Measurements from ENCODE around the gene PLA2G4B. TPM values are rescaled to one million over a fixed set of nuclear protein-coding genes. Genes with fewer than 3 reads are reported as not detected.
A peak's percentile ranks its signal among the peaks of the same experiment; 100 is the strongest.

Gene PLA2G4B, protein sequence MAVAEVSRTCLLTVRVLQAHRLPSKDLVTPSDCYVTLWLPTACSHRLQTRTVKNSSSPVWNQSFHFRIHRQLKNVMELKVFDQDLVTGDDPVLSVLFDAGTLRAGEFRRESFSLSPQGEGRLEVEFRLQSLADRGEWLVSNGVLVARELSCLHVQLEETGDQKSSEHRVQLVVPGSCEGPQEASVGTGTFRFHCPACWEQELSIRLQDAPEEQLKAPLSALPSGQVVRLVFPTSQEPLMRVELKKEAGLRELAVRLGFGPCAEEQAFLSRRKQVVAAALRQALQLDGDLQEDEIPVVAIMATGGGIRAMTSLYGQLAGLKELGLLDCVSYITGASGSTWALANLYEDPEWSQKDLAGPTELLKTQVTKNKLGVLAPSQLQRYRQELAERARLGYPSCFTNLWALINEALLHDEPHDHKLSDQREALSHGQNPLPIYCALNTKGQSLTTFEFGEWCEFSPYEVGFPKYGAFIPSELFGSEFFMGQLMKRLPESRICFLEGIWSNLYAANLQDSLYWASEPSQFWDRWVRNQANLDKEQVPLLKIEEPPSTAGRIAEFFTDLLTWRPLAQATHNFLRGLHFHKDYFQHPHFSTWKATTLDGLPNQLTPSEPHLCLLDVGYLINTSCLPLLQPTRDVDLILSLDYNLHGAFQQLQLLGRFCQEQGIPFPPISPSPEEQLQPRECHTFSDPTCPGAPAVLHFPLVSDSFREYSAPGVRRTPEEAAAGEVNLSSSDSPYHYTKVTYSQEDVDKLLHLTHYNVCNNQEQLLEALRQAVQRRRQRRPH
- total RNA-seq (2014; rRNA removed; shearing (Covaris generic)) = 2.2 and 2.7 TPM in 2 replicates

DNA sequence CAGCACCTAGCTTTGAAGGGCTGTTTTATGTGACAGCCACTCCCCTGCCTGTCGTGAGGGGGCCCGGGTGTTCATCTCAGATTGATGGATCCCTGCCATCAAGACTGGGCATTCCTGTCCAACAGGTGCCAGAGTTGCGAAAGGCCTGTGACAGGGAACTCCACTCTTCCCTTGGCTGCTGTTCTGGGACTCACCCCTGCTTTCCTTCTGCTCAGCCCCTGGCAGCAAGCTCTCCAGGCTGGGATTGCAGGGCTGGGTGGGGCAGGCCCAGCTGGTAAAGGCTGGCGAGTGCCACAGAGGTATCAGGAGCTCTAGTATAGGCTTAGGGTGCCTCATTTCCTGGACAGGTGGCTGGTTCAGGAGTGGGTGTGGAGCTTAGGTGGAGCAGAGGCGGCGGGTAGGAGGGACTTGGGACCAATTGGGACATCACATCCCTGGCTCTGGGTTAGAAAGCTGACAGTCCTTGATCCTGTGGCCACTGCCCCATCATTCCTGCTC lies at the start of gene PLA2G4B:
PLA2G4B (plus strand) TSS at position 448 of the 498 bp plus-strand sequence. CDS start 67 bp downstream, outside the sequence.
- no peaks in the 10 kb centered on the region for H3K27me3 ChIP-seq (replicated peaks)
- H3K27ac ChIP-seq = no peak within 1 kb of the TSS
- no peaks in the 10 kb centered on the region for H3K4me1 ChIP-seq (replicated peaks)
- H3K36me3 ChIP-seq = peaks cover 3% of the 10 kb centered on the region
- no peaks in the 10 kb centered on the region for H3K9me3 ChIP-seq (replicated peaks)
- H3K4me3 ChIP-seq = no peak within 1 kb of the TSS
- no peak for DNase-seq (ENCODE audit: low read depth in 1 of 2, low spot score in 2 of 2)

DNA sequence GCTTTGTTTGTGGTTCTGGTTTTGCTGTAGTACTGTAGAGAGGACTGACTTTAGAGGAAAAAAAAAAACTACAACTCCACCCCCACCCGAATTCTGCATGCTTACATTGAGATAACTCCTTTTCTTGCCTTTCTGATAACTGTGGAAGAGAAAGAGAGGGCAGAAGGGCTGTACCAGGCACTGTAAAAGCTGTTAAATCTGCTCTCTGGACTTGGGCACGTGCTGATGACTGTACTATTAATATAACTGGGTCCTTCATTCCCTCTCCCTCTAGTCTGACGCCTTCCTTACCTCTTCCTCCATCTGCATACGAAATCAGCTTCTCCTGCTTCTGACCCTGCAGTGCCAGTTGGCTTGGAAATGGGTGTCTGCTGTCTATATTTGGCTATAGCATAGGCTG lies 49.4 kb upstream of the PLA2G4B start:
- H3K4me1 ChIP-seq (replicated peaks) = peaks cover 37% of the 10 kb centered on the region
- no peaks in the 10 kb centered on the region for H3K9me3 ChIP-seq (replicated peaks)
- no peak overlapping the region for H3K27ac ChIP-seq
- DNase-seq (ENCODE audit: low read depth in 1 of 2, low spot score in 2 of 2) = no peak
- H3K36me3 ChIP-seq = no peaks in the 10 kb centered on the region
- no peak overlapping the region for H3K4me3 ChIP-seq
- H3K27me3 ChIP-seq (replicated peaks) = no peaks in the 10 kb centered on the region

DNA sequence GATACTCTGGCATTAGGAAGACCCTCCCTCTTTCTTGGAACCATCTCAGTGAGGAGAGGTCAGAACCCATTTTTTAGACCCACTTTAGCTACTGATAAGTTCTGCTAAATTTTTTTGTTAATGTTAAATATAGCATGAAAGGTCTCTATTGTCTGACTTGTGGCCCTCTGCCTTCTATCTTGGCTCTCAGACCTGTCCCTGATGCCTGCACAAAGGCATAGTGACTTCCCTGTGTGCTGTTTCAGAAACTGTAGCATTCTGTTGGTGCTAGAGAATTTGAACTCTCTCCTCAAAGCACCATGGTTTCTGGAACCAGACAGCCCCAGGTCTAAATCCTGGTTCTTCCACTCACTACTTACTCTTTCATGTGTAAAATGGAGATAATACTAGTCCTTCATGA lies 49.0 kb upstream of the PLA2G4B start:
- H3K27ac ChIP-seq = peak overlapping the region; percentile 86; the same call in 1 of the 2 replicates
- no peaks in the 10 kb centered on the region for H3K9me3 ChIP-seq (replicated peaks)
- H3K36me3 ChIP-seq = no peaks in the 10 kb centered on the region
- no peaks in the 10 kb centered on the region for H3K27me3 ChIP-seq (replicated peaks)
- DNase-seq (ENCODE audit: low read depth in 1 of 2, low spot score in 2 of 2) = no peak
- peaks cover 39% of the 10 kb centered on the region for H3K4me1 ChIP-seq (replicated peaks)
- H3K4me3 ChIP-seq = no peak overlapping the region

- H3K27ac ChIP-seq = peak overlapping the region; percentile 86
- H3K4me3 ChIP-seq = no peak overlapping the region
- DNase-seq (ENCODE audit: low read depth in 1 of 2, low spot score in 2 of 2) = no peak
- no peaks in the 10 kb centered on the region for H3K9me3 ChIP-seq (replicated peaks)
- H3K36me3 ChIP-seq = no peaks in the 10 kb centered on the region
- H3K4me1 ChIP-seq (replicated peaks) = peaks cover 39% of the 10 kb centered on the region
- no peaks in the 10 kb centered on the region for H3K27me3 ChIP-seq (replicated peaks)
Measured at GRCh38 chr15:41790169-41790568, 48.5 kb upstream of the PLA2G4B start.

DNA sequence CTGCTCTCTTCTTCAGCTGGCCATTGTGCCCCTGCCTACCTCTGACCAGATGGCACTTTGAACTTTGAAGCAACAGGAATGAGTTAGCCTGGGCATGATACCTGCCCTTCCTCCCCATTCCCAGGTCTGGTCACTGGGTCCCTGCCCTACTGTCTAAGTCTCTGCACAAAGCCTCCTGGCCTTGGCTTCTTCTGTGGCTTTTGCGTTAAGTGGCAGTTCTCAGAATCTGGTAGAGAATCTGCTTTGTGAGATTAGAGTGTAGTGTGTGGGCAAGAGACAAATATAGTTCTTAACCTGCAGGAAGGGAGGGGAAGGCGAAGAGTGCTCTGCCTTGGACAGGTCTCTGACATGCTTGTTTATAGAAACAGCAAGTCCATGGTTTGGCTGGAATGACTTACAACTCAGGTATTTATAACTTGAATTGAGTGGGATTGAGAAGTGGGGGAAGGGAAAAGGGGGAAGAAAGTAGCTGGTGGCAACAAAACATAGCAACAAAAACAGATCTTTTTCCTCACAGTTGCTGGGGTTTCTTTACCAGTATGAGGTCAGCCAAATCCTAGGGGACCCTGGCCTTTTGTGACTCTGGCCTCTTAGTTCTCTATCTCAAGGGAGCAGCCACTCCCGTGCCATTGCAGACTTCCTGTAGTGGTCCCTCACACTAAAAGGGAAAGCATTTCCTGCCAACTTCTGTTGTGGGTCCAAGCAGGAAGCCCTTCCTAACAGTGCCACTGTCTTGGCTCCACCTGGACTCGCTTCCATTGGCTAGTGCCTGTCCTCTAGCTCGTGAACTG lies 47.7 kb upstream of the PLA2G4B start:
- Histone ChIP-seq H3K9me3 (replicated peaks) (no peaks in the 10 kb centered on the region), H3K4me1 (replicated peaks) (peaks cover 41% of the 10 kb centered on the region), H3K36me3 (no peaks in the 10 kb centered on the region), H3K4me3 (no peak overlapping the region), H3K27me3 (replicated peaks) (no peaks in the 10 kb centered on the region), H3K27ac (peak overlapping the region; percentile 86)
- DNase-seq (ENCODE audit: low read depth in 1 of 2, low spot score in 2 of 2) = peak; percentile 64 to 81

DNA sequence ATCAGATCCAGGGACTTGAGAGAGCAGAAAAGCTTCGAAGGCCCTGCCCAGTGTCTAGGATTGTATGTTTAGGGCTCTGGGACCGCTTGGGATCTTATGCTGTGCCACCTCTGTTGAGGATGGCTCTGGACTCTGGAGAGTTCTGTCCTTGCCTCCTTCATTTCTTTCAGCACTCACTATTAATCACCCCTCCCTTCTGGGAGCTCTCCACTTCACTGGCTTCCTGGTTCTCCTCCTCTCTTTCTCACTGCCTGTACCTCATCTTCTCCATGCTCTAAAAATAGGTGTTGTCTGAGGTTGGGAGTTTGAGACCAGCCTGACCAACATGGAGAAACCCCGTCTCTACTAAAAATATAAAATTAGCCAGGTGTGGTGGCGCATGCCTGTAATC lies 47.1 kb upstream of the PLA2G4B start:
- H3K27ac ChIP-seq = peak overlapping the region; percentile 86
- H3K27me3 ChIP-seq (replicated peaks) = no peaks in the 10 kb centered on the region
- no peaks in the 10 kb centered on the region for H3K9me3 ChIP-seq (replicated peaks)
- no peaks in the 10 kb centered on the region for H3K36me3 ChIP-seq
- H3K4me3 ChIP-seq = no peak overlapping the region
- peaks cover 47% of the 10 kb centered on the region for H3K4me1 ChIP-seq (replicated peaks)
- DNase-seq (ENCODE audit: low read depth in 1 of 2, low spot score in 2 of 2) = no peak

DNA sequence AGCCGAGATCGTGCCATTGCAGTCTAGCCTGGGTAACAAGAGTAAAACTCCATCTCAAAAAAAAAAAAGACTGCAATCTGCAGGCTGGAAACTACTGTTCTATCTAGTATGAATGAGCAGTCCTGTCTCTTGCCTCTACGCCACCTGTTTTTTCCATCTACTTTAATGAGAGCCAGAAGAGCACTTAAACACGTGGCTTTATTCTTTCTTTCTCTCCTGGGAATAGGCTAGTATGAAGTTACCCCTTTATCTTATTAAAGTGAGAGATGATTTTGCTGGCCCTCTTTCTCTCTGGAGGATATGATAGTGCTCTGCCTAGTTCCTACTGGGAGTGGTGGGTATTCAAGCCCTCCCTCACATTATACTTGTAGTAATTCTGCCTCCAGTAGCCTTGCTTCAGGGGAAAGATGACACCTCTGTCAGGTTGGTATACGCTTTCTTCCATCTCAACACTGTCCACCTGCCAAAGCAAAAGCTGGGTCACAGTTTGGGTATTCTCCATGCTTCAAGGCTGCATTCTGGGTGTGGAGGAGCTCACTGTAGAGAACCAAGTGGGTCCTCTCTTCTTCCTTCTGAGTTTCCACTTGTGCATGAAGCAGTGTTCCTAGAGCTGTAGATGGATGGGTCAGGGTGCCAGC lies 46.5 kb upstream of the PLA2G4B start:
- Histone ChIP-seq H3K36me3 (no peaks in the 10 kb centered on the region), H3K4me3 (no peak overlapping the region), H3K4me1 (replicated peaks) (peaks cover 53% of the 10 kb centered on the region), H3K27me3 (replicated peaks) (no peaks in the 10 kb centered on the region), H3K27ac (peak overlapping the region; percentile 86), H3K9me3 (replicated peaks) (no peaks in the 10 kb centered on the region)
- DNase-seq (ENCODE audit: low read depth in 1 of 2, low spot score in 2 of 2) = no peak

DNA sequence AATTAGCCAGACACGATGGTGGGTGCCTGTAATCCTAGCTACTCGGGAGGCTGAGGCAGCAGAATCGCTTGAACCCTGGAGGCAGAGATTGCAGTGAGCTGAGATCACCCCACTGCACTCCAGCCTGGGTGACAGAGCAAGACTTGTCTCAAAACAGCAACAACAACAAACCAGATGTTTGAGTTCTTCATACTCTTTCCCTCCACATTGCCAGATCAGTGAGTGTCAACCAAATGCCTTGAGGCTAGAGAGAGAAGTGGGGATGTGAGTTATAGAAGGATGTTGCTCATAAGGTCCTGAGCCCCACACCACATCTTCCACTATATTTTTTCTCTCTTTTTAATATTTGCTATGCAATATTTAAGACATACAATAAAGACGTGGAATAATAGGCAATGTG lies 44.6 kb upstream of the PLA2G4B start:
- no peaks in the 10 kb centered on the region for H3K36me3 ChIP-seq
- H3K4me3 ChIP-seq = no peak overlapping the region
- no peaks in the 10 kb centered on the region for H3K27me3 ChIP-seq (replicated peaks)
- H3K4me1 ChIP-seq (replicated peaks) = peaks cover 53% of the 10 kb centered on the region
- H3K9me3 ChIP-seq (replicated peaks) = no peaks in the 10 kb centered on the region
- 0 out of 2 replicates have a peak overlapping the region, but pooled peaks have one; percentile 9 for H3K27ac ChIP-seq
- DNase-seq (ENCODE audit: low read depth in 1 of 2, low spot score in 2 of 2) = no peak

DNA sequence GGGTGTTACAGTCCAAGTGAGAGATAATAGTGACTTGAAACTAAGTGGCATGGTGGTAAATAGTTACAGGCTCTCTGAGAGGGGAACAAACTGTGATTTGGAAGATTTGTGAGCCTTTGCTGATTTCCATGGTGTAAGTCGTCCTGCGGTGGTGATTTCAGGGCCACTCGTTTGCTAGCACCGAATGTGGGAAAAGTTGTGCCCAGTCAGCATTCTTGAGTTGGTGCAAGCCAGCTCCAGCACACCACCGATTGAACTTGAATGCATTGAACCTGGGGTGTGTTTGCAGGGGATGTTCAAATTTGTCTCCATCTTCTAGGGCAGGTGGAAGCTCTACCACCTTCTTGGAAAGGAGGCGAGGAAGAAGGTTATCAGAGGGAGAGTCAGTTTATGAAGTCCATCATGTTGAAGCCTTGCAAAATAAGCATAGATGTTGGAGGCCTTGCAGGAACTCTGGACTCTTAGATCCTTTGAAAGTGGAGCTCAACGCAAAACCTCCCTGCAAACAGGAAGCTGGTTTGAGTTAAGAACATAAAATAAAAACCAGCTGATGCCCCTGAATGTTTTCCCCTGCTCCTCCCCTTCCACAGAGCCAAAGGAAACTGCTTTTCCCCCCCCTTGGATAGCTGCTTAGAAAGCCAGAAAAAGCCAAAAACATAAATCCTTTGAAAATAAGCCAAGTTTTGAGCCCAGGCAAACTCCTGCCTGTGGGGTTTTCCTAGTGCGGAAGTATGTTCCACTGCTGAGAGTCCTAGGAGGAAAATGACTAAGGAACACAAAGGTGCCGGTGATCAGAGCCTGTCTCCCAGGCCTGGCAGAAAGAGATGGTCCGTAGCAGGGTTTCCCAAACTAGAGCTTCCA lies 42.4 kb upstream of the PLA2G4B start:
- Histone ChIP-seq H3K36me3 (no peaks in the 10 kb centered on the region), H3K27ac (peak overlapping the region; percentile 5; the same call in 1 of the 2 replicates), H3K27me3 (replicated peaks) (no peaks in the 10 kb centered on the region), H3K4me3 (no peak overlapping the region), H3K9me3 (replicated peaks) (no peaks in the 10 kb centered on the region), H3K4me1 (replicated peaks) (peaks cover 33% of the 10 kb centered on the region)
- DNase-seq (ENCODE audit: low read depth in 1 of 2, low spot score in 2 of 2) = peak in 1 of 2 experiments; percentile 30

DNA sequence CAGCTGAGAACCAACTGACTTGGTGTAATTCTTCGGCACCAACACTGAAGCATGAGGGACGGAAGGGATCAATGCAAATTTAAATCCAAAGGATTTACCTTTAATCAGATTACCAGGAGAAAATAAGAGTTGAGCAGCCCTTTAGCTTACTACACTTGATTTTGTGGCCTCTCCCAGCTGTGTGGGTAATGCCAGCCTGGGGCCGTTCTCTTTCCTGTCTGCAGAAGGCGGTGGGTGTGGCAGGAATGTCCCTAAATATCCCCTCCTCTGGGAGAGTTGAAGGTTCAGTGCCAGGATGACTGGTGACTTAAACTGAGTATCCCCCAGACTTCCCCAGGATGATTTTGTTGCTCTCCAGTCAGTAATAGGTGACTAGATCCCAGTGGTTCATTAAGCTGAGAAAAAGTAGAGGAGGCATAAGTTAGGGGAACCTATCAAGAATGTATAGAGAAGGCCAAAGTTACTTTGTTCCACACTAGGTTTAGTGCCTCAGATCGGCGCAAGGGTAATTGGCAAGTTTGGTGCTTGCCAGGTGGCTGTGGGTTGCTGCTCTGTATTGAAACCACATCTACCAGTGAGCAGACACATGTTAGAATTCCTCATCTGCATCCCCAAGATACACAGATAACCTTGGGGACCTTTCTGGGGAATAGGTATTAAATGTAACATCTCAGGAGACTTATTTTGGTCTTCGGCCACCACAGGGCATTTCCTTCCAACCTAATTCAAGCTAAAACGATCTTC lies 41.3 kb upstream of the PLA2G4B start:
- H3K27ac ChIP-seq = no peak overlapping the region

GRCh38 chr15:41798607-41799487 lies 39.8 kb upstream of the PLA2G4B start:
- Histone ChIP-seq H3K27me3 (replicated peaks) (no peaks in the 10 kb centered on the region), H3K36me3 (0 out of 2 replicates have a peak, but pooled peaks cover 2% of the 10 kb centered on the region), H3K9me3 (replicated peaks) (no peaks in the 10 kb centered on the region), H3K4me3 (no peak overlapping the region), H3K27ac (no peak overlapping the region), H3K4me1 (replicated peaks) (peaks cover 29% of the 10 kb centered on the region)
- no peak for DNase-seq (ENCODE audit: low read depth in 1 of 2, low spot score in 2 of 2)

More for the DNA sequence above, 41.3 kb upstream of the PLA2G4B start:
- Histone ChIP-seq H3K4me3 (no peak overlapping the region), H3K27me3 (replicated peaks) (no peaks in the 10 kb centered on the region), H3K4me1 (replicated peaks) (peaks cover 30% of the 10 kb centered on the region), H3K36me3 (no peaks in the 10 kb centered on the region), H3K9me3 (replicated peaks) (no peaks in the 10 kb centered on the region)
- no peak for DNase-seq (ENCODE audit: low read depth in 1 of 2, low spot score in 2 of 2)

Measured in SJSA1 (cell line).